ENCODE measurements around the gene KCNJ15. TPM values are rescaled to one million over a fixed set of nuclear protein-coding genes. Genes with fewer than 3 reads are reported as not detected.
"Not testable (repeated sequence)": the region's sequence is repeated elsewhere in the genome, so short reads cannot be mapped to it uniquely, and the experiment has no call there.

Gene KCNJ15
- total RNA-seq, 3 donors from 2014 or later, result 0.44 to 0.77 TPM; not detected in 1

DNA sequence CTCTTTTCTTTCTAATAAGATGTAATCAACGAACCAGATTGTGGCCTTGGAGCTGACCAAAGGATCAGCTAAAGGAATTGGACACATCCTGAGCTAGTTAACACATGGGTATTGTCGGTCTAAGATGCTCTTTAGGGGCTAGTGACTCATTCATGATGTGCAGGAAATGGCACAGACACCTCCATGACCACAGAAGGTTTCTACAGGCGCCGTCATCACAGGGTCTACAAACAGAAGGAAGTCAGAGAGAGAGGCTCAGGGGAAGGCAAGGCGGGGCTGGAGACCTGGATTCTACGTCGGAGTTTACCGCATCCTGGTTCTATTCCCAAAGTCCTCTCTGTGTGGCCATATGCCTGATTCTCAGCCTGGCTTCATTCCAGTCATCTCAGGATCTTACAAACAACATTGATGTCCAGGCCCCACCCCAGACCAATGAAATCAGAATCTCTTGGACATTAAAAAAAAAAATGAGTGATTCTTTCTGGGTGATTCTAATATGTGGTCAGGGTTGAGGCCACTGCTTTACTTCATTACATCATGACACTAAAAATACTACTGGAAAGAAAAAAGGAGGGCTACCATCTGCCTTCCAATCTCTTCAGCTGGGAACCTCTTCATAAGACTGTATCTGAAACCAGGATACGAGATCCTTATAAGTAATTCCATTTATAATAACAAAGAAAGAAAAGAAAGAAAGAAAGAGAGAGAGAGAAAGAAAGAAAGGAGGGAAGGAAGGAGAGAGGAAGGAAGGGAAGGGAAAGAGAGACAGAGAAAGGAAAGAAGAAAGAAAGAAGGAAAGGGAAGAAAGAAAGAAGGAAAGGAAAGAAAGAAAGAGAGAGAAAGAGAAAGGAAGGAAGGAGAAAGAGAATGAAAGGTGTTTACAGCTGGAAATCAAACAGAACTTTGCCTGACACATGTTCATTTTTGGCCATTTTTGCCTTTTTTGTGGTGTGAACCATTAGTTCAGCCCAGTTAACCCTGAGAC is 11.6 kb upstream of the KCNJ15 start:
- no peak for DNase-seq
- Histone ChIP-seq H3K9me3 (no peaks in the 10 kb centered on the region), H3K36me3 (ENCODE audit: low read depth) (no peaks in the 10 kb centered on the region), H3K4me1 (ENCODE audit: low read depth) (peaks cover 12% of the 10 kb centered on the region), H3K4me3 (no peak overlapping the region)
- no peak for TF ChIP-seq CTCF (IDR thresholded peaks at IDR 0.05)
- intact Hi-C loops (cut with DNase I, micrococcal nuclease), result no loop called here
- peak; percentile 48 for ATAC-seq

DNA sequence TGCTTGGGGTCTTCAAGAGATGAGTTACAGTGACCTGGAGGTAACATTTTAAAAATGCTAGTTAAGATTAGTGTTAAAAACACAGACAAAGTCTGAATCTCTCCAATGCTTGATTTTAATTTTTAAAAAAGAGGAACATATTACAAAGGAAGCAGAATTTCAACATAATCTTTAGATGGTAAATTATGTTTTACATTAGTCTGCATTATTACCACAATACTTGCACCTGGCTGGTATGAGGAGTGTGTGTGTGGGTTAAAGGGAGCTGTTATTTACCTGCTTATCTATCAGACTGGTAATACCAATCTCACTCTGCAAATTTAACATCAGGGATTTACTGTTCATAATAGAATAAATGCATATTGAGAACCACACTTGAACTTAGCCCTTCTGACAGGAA is 10.3 kb upstream of the KCNJ15 start:
- Histone ChIP-seq H3K4me3 (no peak overlapping the region), H3K4me1 (ENCODE audit: low read depth) (peaks cover 20% of the 10 kb centered on the region), H3K36me3 (ENCODE audit: low read depth) (no peaks in the 10 kb centered on the region), H3K9me3 (no peaks in the 10 kb centered on the region)
- TF ChIP-seq CTCF (IDR thresholded peaks at IDR 0.05), result no peak
- DNase-seq (no peak), ATAC-seq (no peak)
- intact Hi-C loops (cut with DNase I, micrococcal nuclease), result no loop called here

DNA sequence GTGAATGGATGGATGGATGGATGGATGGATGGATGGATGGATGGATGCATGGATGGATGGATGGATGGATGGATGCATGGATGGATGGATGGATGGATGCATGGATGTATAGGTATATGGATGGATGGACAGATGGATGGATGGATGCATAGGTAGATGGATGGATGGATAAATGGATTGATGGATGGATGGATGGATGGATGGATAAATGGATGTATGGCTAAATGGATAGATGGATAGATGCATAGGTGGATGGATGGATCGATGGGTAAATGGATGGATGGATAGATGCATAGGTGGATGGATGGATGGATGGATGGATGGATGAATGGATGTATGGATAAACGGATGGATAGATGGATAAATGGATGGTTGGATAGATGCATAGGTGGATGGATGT is 9.7 kb upstream of the KCNJ15 start:
- H3K36me3 ChIP-seq (ENCODE audit: low read depth); DNase-seq; ATAC-seq; H3K4me3 ChIP-seq; intact Hi-C loops (cut with DNase I, micrococcal nuclease); H3K9me3 ChIP-seq: not testable (repeated sequence)
- peaks cover 20% of the 10 kb centered on the region for H3K4me1 ChIP-seq (ENCODE audit: low read depth)

GRCh38 chr21:38247738-38248510 is 8.9 kb upstream of the KCNJ15 start:
- ATAC-seq (peak; percentile 43), DNase-seq (no peak)
- intact Hi-C loops (cut with DNase I, micrococcal nuclease), result no loop called here
- H3K4me1 ChIP-seq (ENCODE audit: low read depth), result peaks cover 20% of the 10 kb centered on the region
- no peak overlapping the region for H3K4me3 ChIP-seq
- H3K9me3 ChIP-seq, result no peaks in the 10 kb centered on the region
- no peak for TF ChIP-seq CTCF (IDR thresholded peaks at IDR 0.05)
- H3K36me3 ChIP-seq (ENCODE audit: low read depth), result no peaks in the 10 kb centered on the region

DNA sequence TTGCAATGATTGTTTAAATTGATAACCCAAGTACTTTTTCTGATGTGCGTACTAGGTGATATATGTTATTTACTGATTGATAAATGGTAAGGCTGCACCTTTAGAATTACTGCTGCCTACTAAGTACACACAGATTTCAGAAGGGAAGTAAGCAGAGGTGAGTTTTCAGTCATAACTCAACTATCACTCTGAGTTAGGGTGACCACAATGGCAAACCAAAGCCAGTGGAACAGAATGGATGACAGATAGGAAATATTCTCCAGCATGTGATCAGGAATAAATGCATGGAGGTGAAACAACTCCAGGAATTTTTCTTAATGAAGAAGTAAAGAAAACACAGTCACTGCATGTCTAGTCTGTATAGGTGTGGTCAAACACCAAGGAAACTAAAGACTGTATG is 7.5 kb upstream of the KCNJ15 start:
- peaks cover 20% of the 10 kb centered on the region for H3K4me1 ChIP-seq (ENCODE audit: low read depth)
- H3K4me3 ChIP-seq, result no peak overlapping the region
- intact Hi-C loops (cut with DNase I, micrococcal nuclease), result no loop called here
- no peak for TF ChIP-seq CTCF (IDR thresholded peaks at IDR 0.05)
- no peaks in the 10 kb centered on the region for H3K36me3 ChIP-seq (ENCODE audit: low read depth)
- peak; percentile 25 for ATAC-seq
- H3K9me3 ChIP-seq, result no peaks in the 10 kb centered on the region
- no peak for DNase-seq
